ENCODE data around the gene ULK4.

GRCh38 chr3:41532976-41533375 lies 428.9 kb downstream of the ULK4 start:
- TF ChIP-seq CTCF (IDR thresholded peaks at IDR 0.05) (no peak), POLR2A (IDR thresholded peaks at IDR 0.05) (no peak)

All from lower leg skin (tissue), 3 donors.